ENCODE data around the gene TOM1L2. TPM values are rescaled to one million over a fixed set of nuclear protein-coding genes. Genes with fewer than 3 reads are reported as not detected.
A peak's percentile ranks its signal among the peaks of the same experiment; 100 is the strongest.

TOM1L2 gene
- 15.8 TPM for polyA plus RNA-seq (2012; ENCODE audit: insufficient read depth, insufficient read length, low read depth)

- no peaks in the 10 kb centered on the region for H3K9me3 ChIP-seq
- peak; percentile 98 for DNase-seq
- H3K4me1 ChIP-seq: no peaks in the 10 kb centered on the region
- no peaks in the 10 kb centered on the region for H3K36me3 ChIP-seq
- TF ChIP-seq, protein P1, sequence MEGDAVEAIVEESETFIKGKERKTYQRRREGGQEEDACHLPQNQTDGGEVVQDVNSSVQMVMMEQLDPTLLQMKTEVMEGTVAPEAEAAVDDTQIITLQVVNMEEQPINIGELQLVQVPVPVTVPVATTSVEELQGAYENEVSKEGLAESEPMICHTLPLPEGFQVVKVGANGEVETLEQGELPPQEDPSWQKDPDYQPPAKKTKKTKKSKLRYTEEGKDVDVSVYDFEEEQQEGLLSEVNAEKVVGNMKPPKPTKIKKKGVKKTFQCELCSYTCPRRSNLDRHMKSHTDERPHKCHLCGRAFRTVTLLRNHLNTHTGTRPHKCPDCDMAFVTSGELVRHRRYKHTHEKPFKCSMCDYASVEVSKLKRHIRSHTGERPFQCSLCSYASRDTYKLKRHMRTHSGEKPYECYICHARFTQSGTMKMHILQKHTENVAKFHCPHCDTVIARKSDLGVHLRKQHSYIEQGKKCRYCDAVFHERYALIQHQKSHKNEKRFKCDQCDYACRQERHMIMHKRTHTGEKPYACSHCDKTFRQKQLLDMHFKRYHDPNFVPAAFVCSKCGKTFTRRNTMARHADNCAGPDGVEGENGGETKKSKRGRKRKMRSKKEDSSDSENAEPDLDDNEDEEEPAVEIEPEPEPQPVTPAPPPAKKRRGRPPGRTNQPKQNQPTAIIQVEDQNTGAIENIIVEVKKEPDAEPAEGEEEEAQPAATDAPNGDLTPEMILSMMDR (IDR thresholded peaks at IDR 0.05; ENCODE audit: low read depth, low read length): no peak
- H3K4me3 ChIP-seq (ENCODE audit: low read depth, low read length): peak within 1 kb of the TSS; percentile 66
- H3K27me3 ChIP-seq: no peaks in the 10 kb centered on the region
These were observed at the start of gene TOM1L2, which contains the start of gene DRC3 for GRCh38 chr17:17972126-17972951. TOM1L2 (minus strand) TSS chr17:17972400; CDS start chr17:17972313, 87 bp downstream. DRC3 (plus strand) TSS chr17:17972862; CDS start chr17:17977599, 4,737 bp downstream.

- Histone ChIP-seq H3K4me3 (ENCODE audit: low read depth, low read length) (no peak overlapping the region), H3K4me1 (peaks cover 3% of the 10 kb centered on the region; the same call in 1 of the 2 replicates), H3K9me3 (no peaks in the 10 kb centered on the region), H3K36me3 (no peaks in the 10 kb centered on the region), H3K27me3 (no peaks in the 10 kb centered on the region)
- DNase-seq: no peak
- TF ChIP-seq, protein P1 (IDR thresholded peaks at IDR 0.05; ENCODE audit: low read depth, low read length): no peak
These were observed 49.2 kb upstream of the TOM1L2 start for GRCh38 chr17:18021372-18021771.

GRCh38 chr17:18020971-18021370 is 48.8 kb upstream of the TOM1L2 start:
- Histone ChIP-seq H3K4me1 (peaks cover 3% of the 10 kb centered on the region; the same call in 1 of the 2 replicates), H3K36me3 (no peaks in the 10 kb centered on the region), H3K9me3 (no peaks in the 10 kb centered on the region), H3K4me3 (ENCODE audit: low read depth, low read length) (no peak overlapping the region), H3K27me3 (no peaks in the 10 kb centered on the region)
- TF ChIP-seq, protein P1 (IDR thresholded peaks at IDR 0.05; ENCODE audit: low read depth, low read length): no peak
- DNase-seq: no peak

DNA sequence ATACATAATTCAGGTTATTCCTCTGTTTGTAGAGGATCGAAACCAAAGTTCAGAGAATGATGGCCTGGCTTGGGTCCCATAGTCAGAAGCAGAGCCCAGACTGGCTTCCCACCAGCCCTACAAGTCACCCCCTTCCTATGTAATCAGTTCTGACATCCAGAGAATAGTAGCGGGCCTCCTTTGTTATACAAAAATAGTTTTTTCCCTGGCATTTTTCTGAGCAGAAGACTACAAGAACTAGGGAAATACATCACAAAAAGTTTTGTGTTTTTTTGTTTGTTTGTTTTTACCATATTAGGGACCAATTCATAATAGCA is 47.6 kb upstream of the TOM1L2 start:
- Histone ChIP-seq H3K4me1 (peaks cover 3% of the 10 kb centered on the region; the same call in 1 of the 2 replicates), H3K27me3 (no peaks in the 10 kb centered on the region), H3K9me3 (no peaks in the 10 kb centered on the region), H3K4me3 (ENCODE audit: low read depth, low read length) (no peak overlapping the region), H3K36me3 (no peaks in the 10 kb centered on the region)
- TF ChIP-seq, protein P1 (IDR thresholded peaks at IDR 0.05; ENCODE audit: low read depth, low read length): no peak
- no peak for DNase-seq

DNA sequence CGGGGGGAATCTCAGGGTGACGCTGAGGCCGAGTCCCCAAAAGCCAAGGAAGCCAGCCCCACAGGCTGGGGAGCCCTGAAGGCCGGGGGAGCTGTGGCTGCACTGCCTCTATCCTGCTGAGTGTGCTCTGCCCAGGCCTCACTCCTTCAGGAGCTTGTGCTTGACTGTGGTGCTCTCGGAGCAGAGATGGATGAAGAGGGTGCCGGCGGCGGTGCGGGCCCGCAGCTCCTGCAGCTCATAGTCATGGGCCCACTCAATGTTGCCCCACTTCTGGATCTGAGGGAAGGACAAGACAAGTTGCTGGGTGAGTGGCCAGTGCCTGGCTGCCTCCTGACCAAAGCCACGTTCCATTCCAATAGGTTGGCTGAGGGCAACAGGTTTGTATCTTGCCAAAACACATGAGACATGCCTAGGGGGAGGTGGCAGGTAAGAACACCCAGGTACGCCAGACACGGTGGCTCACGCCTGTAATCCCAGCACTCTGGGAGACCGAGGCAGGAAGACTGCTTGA is 46.3 kb upstream of the TOM1L2 start:
- no peak overlapping the region for H3K4me3 ChIP-seq (ENCODE audit: low read depth, low read length)
- no peaks in the 10 kb centered on the region for H3K36me3 ChIP-seq
- TF ChIP-seq, protein P1 (IDR thresholded peaks at IDR 0.05; ENCODE audit: low read depth, low read length): no peak
- H3K27me3 ChIP-seq: no peaks in the 10 kb centered on the region
- DNase-seq: no peak
- H3K9me3 ChIP-seq: no peaks in the 10 kb centered on the region
- H3K4me1 ChIP-seq: peaks cover 3% of the 10 kb centered on the region; the same call in 1 of the 2 replicates

DNA sequence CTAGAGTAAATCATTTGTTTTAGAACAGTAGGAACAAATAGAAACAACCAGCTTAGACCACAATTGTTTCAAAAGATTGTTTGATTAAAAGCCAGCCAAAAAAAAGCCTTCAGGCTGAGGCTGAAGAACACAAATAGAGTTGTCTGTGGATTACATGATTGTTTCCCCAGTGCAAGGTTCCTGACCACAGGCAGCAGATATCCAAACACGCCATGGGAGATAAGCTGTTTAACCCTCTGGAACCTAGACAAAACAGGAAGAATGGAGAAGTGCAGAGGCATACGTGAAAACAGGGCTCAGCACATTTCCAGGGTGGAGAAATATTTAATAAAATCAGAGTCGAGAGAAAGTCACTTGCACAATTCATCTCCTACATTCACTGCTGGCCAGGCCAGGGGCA is 45.8 kb upstream of the TOM1L2 start:
- H3K4me1 ChIP-seq: peaks cover 3% of the 10 kb centered on the region; the same call in 1 of the 2 replicates
- no peaks in the 10 kb centered on the region for H3K27me3 ChIP-seq
- H3K4me3 ChIP-seq (ENCODE audit: low read depth, low read length): no peak overlapping the region
- no peaks in the 10 kb centered on the region for H3K36me3 ChIP-seq
- no peaks in the 10 kb centered on the region for H3K9me3 ChIP-seq
- DNase-seq: no peak
- TF ChIP-seq, protein P1 (IDR thresholded peaks at IDR 0.05; ENCODE audit: low read depth, low read length): no peak
